Keratinocyte (primary cell): Measurements from ENCODE around the gene GPSM1. TPM values are rescaled to one million over a fixed set of nuclear protein-coding genes. Genes with fewer than 3 reads are reported as not detected.

Source experiments
- DNase-seq: peaks from one replicate; pipeline ENCODE4 v3.0.0-alpha.2; 2011; ENCODE audit warnings: low read depth, missing footprints, low spot score
- FAIRE-seq: peaks from 2 replicates; lab custom pipeline; 2011; peaks lifted over from hg19 to GRCh38; lab: Jason Lieb, UNC
- H2AFZ ChIP-seq: 2 replicates; pipeline ENCODE4 v1.6.0; 2012; ENCODE audit warnings: low read length, control low read depth, inconsistent platforms; ENCODE audit not compliant: control insufficient read depth
- H3K27ac ChIP-seq: 2 replicates; pipeline ENCODE4 v1.5.1; 2011; ENCODE audit warnings: low read length; ENCODE audit not compliant: control insufficient read depth, insufficient read depth
- H3K27me3 ChIP-seq: 3 replicates; pipeline ENCODE4 v1.6.0; 2011; ENCODE audit warnings: low read length; ENCODE audit not compliant: control insufficient read depth, insufficient read depth; ENCODE audit errors: extremely low read depth
- H3K36me3 ChIP-seq, 2 experiments: 2 replicates in 1 of 2; 3 replicates in 1 of 2; pipeline ENCODE4 v1.5.1; 2011; ENCODE audit warnings: low read length in 2 of 2, mild to moderate bottlenecking in 1 of 2; ENCODE audit not compliant: control insufficient read depth in 2 of 2, insufficient read depth in 2 of 2; ENCODE audit errors: extremely low read depth in 1 of 2
- H3K4me1 ChIP-seq: 3 replicates; pipeline ENCODE4 v1.5.1; 2011; ENCODE audit warnings: low read length; ENCODE audit not compliant: control insufficient read depth, insufficient read depth; ENCODE audit errors: extremely low read depth
- H3K4me2 ChIP-seq: 3 replicates; pipeline ENCODE4 v1.6.0; 2011; ENCODE audit warnings: low read depth, low read length; ENCODE audit not compliant: control insufficient read depth, insufficient read depth; ENCODE audit errors: extremely low read depth
- H3K4me3 ChIP-seq, 3 experiments: fragments of 200-600 bp in 1 of 3; sonication (generic) in 1 of 3; 2 replicates in 2 of 3; 3 replicates in 1 of 3; pipeline ENCODE4 v1.5.1; 2011 to 2016; ENCODE audit warnings: low read length in 3 of 3, mild to moderate bottlenecking in 3 of 3, control low read depth in 2 of 3, inconsistent platforms in 1 of 3, low read depth in 1 of 3, mixed read lengths in 1 of 3, mixed run types in 1 of 3, moderate library complexity in 1 of 3; ENCODE audit not compliant: control insufficient read depth in 2 of 3, insufficient read depth in 2 of 3; ENCODE audit errors: extremely low read depth in 1 of 3
- H3K79me2 ChIP-seq: 2 replicates; pipeline ENCODE4 v1.6.0; 2012; ENCODE audit warnings: low read length; ENCODE audit not compliant: control insufficient read depth, insufficient read depth
- H3K9ac ChIP-seq: 3 replicates; pipeline ENCODE4 v1.6.0; 2011; ENCODE audit warnings: low read length; ENCODE audit not compliant: control insufficient read depth, insufficient read depth; ENCODE audit errors: extremely low read depth
- H3K9me1 ChIP-seq: 3 replicates; pipeline ENCODE4 v1.6.0; 2011; ENCODE audit warnings: low read length; ENCODE audit not compliant: control insufficient read depth, insufficient read depth; ENCODE audit errors: extremely low read depth
- H3K9me3 ChIP-seq: 2 replicates; pipeline ENCODE4 v1.5.1; 2012; ENCODE audit warnings: low read depth, low read length; ENCODE audit not compliant: control insufficient read depth
- H4K20me1 ChIP-seq: 3 replicates; pipeline ENCODE4 v1.6.0; 2011; ENCODE audit warnings: low read length; ENCODE audit not compliant: control insufficient read depth, insufficient read depth; ENCODE audit errors: extremely low read depth
- EZH2 ChIP-seq: IDR thresholded peaks from one replicate; pipeline ENCODE4 v1.6.1; 2012; ENCODE audit warnings: inconsistent platforms, mild to moderate bottlenecking, low read length, moderate library complexity
- dilution Hi-C: fragments of 300-500 bp; cut with MboI; formaldehyde crosslinking; loops from one replicate; pipeline ENCODE4 v1.7.0; 2020; ENCODE audit warnings: low sequenced_read_pairs; ENCODE audit not compliant: extremely low pct_ligation_motif_present
- polyA plus RNA-seq, 5 experiments: library from polyadenylated mRNA; depleted of rRNA in 3 of 5; stranded (reverse) in 3 of 5; stranded (forward) in 1 of 5; unstranded in 1 of 5; fragments of >200 nt; gene quantifications; 1 replicate in 1 of 5; 2 replicates in 3 of 5; 3 replicates in 1 of 5; pipeline versions ENCODE4 v1.2.1 to v1.2.3, GENCODE V29; 2011 to 2012; ENCODE audit warnings: missing spikeins in 2 of 5, low read depth in 1 of 5, low replicate concordance in 1 of 5
- TF ChIP-seq, protein P1 (sequence below), 3 experiments: IDR thresholded peaks in 1 of 3; conservative IDR thresholded peaks in 1 of 3; optimal IDR thresholded peaks in 1 of 3; 2 replicates in 2 of 3; 3 replicates in 1 of 3; pipeline versions ENCODE3 to v1.5.1; 2011; ENCODE audit warnings: low read length in 3 of 3, mild to moderate bottlenecking in 3 of 3, moderate library complexity in 2 of 3, control low read depth in 1 of 3, inconsistent platforms in 1 of 3; ENCODE audit not compliant: insufficient read depth in 2 of 3; ENCODE audit errors: extremely low read depth in 1 of 3

Gene GPSM1
- polyA plus RNA-seq, 1 donor (not counting 4 experiments of a cell fraction or from before 2014, with no cell fraction given): 2.5 TPM

DNA sequence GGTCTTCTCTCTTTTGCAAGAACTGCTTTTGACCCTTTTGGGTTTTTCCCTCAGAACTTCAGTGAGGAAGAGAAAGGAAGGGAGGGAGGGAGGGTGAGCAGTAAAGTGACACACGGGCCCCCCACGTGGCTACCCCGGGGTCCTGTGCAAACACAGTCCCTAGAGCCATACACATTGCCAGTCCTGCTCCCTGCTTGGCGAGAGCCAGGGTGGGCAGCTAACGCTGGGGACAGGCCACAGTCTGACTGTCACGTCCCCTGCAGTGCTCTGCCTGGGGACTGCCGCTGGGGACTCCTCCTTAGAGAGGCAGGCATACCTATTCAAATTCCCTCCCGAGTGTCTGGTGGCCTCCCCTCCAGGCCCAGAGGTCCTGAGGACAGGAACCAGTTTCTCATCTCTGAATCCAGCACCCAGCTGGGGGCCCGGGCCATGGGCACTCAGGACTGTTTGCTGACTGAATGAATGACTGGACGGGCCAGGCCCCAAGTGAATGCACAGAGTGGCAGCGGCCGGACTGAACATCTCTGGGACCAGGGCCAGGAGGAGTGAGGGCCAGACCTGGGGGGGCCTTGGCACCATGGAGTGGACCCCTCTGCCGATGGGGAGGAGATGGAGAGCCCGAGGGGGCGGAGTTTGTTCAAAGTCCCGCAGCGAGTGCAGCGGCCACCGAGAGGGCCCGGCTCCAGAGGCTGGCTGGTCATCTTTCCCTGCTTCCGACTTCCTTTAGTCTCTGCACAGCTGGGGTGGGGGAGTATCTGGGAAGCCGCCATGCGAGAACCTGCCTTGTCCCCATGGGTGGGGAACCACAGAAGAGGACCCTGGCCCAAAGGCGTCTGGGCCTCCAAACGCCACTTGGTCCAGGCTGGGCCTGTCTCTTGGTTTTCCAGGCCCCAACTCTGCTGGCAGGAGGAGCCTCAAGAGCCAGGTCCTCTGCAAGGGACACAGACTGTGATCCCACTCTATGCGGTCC lies 29.3 kb upstream of the GPSM1 start:
- H3K4me3 ChIP-seq: no peak overlapping the region
- H2AFZ ChIP-seq: no peak overlapping the region
- H3K9ac ChIP-seq: no peak overlapping the region
- H3K27me3 ChIP-seq: peaks cover 6% of the 10 kb centered on the region
- H4K20me1 ChIP-seq: no peaks in the 10 kb centered on the region
- no peaks in the 10 kb centered on the region for H3K79me2 ChIP-seq
- H3K4me1 ChIP-seq: peaks cover 14% of the 10 kb centered on the region
- no peak overlapping the region for H3K4me2 ChIP-seq
- no peak for FAIRE-seq
- no peak for DNase-seq
- no peak overlapping the region for H3K27ac ChIP-seq
- no peaks in the 10 kb centered on the region for H3K36me3 ChIP-seq
- dilution Hi-C loops: no loop called here
- no peaks in the 10 kb centered on the region for H3K9me1 ChIP-seq
- TF ChIP-seq, protein P1, sequence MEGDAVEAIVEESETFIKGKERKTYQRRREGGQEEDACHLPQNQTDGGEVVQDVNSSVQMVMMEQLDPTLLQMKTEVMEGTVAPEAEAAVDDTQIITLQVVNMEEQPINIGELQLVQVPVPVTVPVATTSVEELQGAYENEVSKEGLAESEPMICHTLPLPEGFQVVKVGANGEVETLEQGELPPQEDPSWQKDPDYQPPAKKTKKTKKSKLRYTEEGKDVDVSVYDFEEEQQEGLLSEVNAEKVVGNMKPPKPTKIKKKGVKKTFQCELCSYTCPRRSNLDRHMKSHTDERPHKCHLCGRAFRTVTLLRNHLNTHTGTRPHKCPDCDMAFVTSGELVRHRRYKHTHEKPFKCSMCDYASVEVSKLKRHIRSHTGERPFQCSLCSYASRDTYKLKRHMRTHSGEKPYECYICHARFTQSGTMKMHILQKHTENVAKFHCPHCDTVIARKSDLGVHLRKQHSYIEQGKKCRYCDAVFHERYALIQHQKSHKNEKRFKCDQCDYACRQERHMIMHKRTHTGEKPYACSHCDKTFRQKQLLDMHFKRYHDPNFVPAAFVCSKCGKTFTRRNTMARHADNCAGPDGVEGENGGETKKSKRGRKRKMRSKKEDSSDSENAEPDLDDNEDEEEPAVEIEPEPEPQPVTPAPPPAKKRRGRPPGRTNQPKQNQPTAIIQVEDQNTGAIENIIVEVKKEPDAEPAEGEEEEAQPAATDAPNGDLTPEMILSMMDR (optimal IDR thresholded peaks at IDR 0.05 in 1 of 3, IDR thresholded peaks at IDR 0.05 in 1 of 3, conservative IDR thresholded peaks at IDR 0.05 in 1 of 3; ENCODE audit: extremely low read depth in 1 of 3, insufficient read depth in 2 of 3, low read length in 3 of 3): no peak
- TF ChIP-seq EZH2: no peak
- H3K9me3 ChIP-seq: peaks cover 4% of the 10 kb centered on the region

DNA sequence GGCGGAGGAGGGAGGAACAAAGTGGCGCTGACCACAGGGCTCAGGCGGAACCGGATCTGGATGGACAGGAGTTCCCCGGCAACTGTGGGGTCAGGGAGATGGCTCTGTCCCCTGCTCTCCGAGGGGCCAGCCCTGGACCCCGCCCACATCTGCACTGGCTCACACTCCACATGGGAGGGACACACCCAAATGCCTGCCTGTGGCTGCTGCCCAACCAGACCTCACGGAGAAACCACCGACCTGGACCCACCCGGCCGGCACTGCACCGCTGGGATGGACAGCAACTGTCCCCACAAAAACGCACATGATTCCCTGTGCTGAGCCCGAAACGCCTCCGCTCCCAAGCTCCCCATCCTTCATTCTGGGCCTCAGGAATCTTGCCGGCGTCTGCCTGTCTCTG lies 28.2 kb upstream of the GPSM1 start:
- H3K79me2 ChIP-seq: no peaks in the 10 kb centered on the region
- H3K4me2 ChIP-seq: no peak overlapping the region
- no peaks in the 10 kb centered on the region for H4K20me1 ChIP-seq
- H2AFZ ChIP-seq: no peak overlapping the region
- dilution Hi-C loops: no loop called here
- H3K27ac ChIP-seq: no peak overlapping the region
- peaks cover 20% of the 10 kb centered on the region for H3K4me1 ChIP-seq
- FAIRE-seq (no peak), DNase-seq (no peak)
- TF ChIP-seq, protein P1 (optimal IDR thresholded peaks at IDR 0.05 in 1 of 3, IDR thresholded peaks at IDR 0.05 in 1 of 3, conservative IDR thresholded peaks at IDR 0.05 in 1 of 3; ENCODE audit: extremely low read depth in 1 of 3, insufficient read depth in 2 of 3, low read length in 3 of 3): no peak
- TF ChIP-seq EZH2: no peak
- peaks cover 6% of the 10 kb centered on the region for H3K27me3 ChIP-seq
- H3K9me1 ChIP-seq: no peaks in the 10 kb centered on the region
- H3K36me3 ChIP-seq: no peaks in the 10 kb centered on the region
- H3K9ac ChIP-seq: no peak overlapping the region
- H3K9me3 ChIP-seq: no peaks in the 10 kb centered on the region
- H3K4me3 ChIP-seq: no peak overlapping the region
